ENCODE measurements around the gene PLXDC2. TPM values are rescaled to one million over a fixed set of nuclear protein-coding genes. Genes with fewer than 3 reads are reported as not detected.

Gene PLXDC2
- total RNA-seq, 5 donors from 2014 or later (not counting 1 experiment from before 2014, with no cell fraction given) = 0.49 to 1.1 (median 0.56) TPM

DNA sequence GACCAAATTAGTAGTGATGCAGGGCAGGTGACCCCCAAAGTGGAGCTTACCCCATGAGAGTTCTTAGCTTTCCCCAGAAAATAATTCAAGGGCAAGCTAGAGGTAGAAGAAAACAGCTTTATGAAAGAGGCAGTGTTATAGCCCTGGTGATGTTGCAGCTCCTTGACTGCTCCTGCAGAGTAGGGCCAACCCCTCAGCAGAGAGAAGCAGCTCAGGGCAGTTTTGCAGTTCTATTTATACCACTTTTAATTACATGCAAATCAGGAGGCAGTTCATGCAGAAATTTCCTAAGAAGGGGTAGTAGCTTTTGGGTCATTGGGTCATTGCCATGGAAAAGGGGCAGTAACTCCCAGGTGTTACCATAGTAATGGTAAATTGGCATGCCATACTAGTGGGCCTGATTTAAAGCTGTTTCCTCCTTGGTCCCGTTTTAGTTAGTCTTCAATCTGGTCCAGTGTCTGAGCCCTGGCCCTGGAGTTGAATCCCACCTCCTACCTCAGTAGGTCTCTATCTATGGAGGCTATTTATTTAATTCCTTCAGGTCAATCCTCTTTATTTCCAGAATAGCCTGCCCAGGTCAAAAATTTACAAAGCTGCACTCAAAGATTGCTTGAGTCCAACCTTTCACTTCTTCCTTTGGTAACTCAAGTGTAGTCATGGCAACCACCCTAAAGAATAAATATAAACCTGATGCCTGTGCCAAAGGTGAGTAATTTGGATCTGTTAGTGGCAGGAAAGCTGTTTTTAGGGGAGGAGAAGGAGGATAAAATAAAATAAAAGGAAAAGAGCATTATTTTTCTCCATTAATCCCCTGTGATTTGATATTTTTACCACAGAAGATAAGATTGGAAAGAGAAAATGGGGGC is 29.5 kb downstream of the PLXDC2 start:
- no peak for DNase-seq
- CTCF ChIA-PET = no interaction called here
- no peaks in the 10 kb centered on the region for H3K36me3 Mint-ChIP-seq
- peaks cover 0 to 11% (median 0%) of the 10 kb centered on the region in 3 donors for H3K9me3 Mint-ChIP-seq
- H3K36me3 ChIP-seq (ENCODE audit: control insufficient read depth in 2 of 2, extremely low read depth in 1 of 2, insufficient read depth in 1 of 2, low read length in 1 of 2) = no peaks in the 10 kb centered on the region
- ATAC-seq (replicated peaks in 1 of 4) = no peak
- no peak overlapping the region for H3K27ac Mint-ChIP-seq
- no CpG with 5 or more reads among the region's 1 CpG for WGBS (ENCODE audit: insufficient coverage)
- POLR2A ChIA-PET = no interaction called here
- no peak overlapping the region for H3K4me3 ChIP-seq (ENCODE audit: control insufficient read depth in 1 of 2, extremely low read depth in 1 of 2, low read length in 1 of 2)
- no peaks in the 10 kb centered on the region for H3K4me1 ChIP-seq (ENCODE audit: control insufficient read depth in 1 of 2, extremely low read depth in 1 of 2, insufficient read depth in 2 of 2, low read length in 2 of 2)
- no peaks in the 10 kb centered on the region for H3K27me3 Mint-ChIP-seq
- no peak overlapping the region for H3K27ac ChIP-seq (ENCODE audit: low read length)
- H3K9me3 ChIP-seq = no peaks in the 10 kb centered on the region
- H3K4me1 Mint-ChIP-seq = no peaks in the 10 kb centered on the region
- no peaks in the 10 kb centered on the region for H3K27me3 ChIP-seq (replicated peaks in 1 of 2; ENCODE audit: control insufficient read depth in 2 of 2, extremely low read depth in 1 of 2, insufficient read depth in 2 of 2, low read length in 1 of 2)
- no peak overlapping the region for H3K4me3 Mint-ChIP-seq

DNA sequence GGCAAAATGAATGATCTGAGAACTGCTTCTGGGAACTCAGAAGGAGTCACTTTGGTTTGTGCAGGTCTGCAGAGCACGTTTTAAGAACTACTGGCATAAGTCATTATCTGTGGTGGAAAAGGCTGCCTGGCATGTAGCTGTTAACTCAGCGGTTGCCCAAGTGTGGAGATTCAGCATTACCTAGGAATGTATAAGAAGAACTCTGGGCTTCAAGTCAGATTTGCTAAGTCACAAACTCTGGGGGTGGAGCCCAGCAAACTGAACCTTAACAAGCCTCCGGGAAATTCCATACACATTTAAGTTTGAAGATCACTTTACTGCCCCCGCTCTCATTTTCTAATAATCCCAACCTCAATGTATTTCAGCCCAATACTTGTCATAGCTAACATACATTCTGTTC is 31.1 kb downstream of the PLXDC2 start:
- no peak overlapping the region for H3K4me3 Mint-ChIP-seq
- no peaks in the 10 kb centered on the region for H3K4me1 Mint-ChIP-seq
- ChIA-PET POLR2A (no interaction called here), CTCF (no interaction called here)
- H3K4me3 ChIP-seq (ENCODE audit: control insufficient read depth in 1 of 2, extremely low read depth in 1 of 2, low read length in 1 of 2) = no peak overlapping the region
- no peaks in the 10 kb centered on the region for H3K4me1 ChIP-seq (ENCODE audit: control insufficient read depth in 1 of 2, extremely low read depth in 1 of 2, insufficient read depth in 2 of 2, low read length in 2 of 2)
- no peaks in the 10 kb centered on the region for H3K27me3 ChIP-seq (replicated peaks in 1 of 2; ENCODE audit: control insufficient read depth in 2 of 2, extremely low read depth in 1 of 2, insufficient read depth in 2 of 2, low read length in 1 of 2)
- no peaks in the 10 kb centered on the region for H3K27me3 Mint-ChIP-seq
- no peaks in the 10 kb centered on the region for H3K36me3 Mint-ChIP-seq
- no peak overlapping the region for H3K27ac ChIP-seq (ENCODE audit: low read length)
- H3K36me3 ChIP-seq (ENCODE audit: control insufficient read depth in 2 of 2, extremely low read depth in 1 of 2, insufficient read depth in 1 of 2, low read length in 1 of 2) = no peaks in the 10 kb centered on the region
- H3K9me3 ChIP-seq = no peaks in the 10 kb centered on the region
- peaks cover 0 to 11% (median 0%) of the 10 kb centered on the region in 3 donors for H3K9me3 Mint-ChIP-seq
- H3K27ac Mint-ChIP-seq = no peak overlapping the region
- WGBS (ENCODE audit: insufficient coverage) = 50% methylated on average over 1 of the region's 4 CpGs
- DNase-seq = no peak
- ATAC-seq (replicated peaks in 1 of 4) = no peak

DNA sequence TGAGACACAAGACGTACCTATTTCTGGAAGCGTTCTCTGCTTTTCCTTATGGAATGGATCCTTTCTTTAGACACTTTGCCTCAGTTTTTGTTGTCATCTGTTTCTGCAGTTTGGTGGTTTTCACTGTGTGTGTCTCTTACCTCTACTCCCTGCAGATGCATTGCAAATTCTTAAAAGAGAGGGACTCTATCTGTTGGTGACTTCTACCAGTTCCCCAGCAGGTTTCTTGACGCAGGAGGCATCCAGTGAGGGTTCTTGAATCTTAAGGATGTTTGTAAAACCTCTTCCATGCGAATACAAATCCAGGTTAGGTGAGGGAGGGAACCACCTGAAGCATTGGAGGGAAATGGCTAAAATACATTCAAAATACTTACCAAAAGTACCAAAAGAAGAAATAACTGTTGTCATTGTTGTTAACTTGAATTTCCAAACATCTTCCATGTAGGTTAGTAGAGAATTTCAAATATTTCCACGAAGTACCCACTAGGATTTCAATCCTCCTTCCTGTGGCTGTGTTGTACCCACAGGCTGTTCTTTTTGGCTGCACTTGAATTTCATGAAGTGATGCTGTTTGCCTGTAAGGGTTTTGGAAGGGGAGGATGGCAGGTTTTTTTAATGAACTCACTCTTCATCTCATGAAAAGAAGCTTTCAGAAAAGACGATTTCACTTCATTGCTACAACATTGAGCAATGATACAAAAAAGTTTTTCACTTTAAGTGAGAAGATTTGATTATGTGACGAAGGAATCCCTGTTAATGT is 32.2 kb downstream of the PLXDC2 start:
- H3K4me3 Mint-ChIP-seq = no peak overlapping the region
- no peak for DNase-seq
- 100% methylated on average over 1 of the region's 7 CpGs for WGBS (ENCODE audit: insufficient coverage)
- Histone ChIP-seq H3K9me3 (no peaks in the 10 kb centered on the region), H3K27me3 (replicated peaks in 1 of 2; ENCODE audit: control insufficient read depth in 2 of 2, extremely low read depth in 1 of 2, insufficient read depth in 2 of 2, low read length in 1 of 2) (no peaks in the 10 kb centered on the region), H3K4me3 (ENCODE audit: control insufficient read depth in 1 of 2, extremely low read depth in 1 of 2, low read length in 1 of 2) (no peak overlapping the region), H3K27ac (ENCODE audit: low read length) (no peak overlapping the region), H3K4me1 (ENCODE audit: control insufficient read depth in 1 of 2, extremely low read depth in 1 of 2, insufficient read depth in 2 of 2, low read length in 2 of 2) (no peaks in the 10 kb centered on the region), H3K36me3 (ENCODE audit: control insufficient read depth in 2 of 2, extremely low read depth in 1 of 2, insufficient read depth in 1 of 2, low read length in 1 of 2) (no peaks in the 10 kb centered on the region)
- H3K4me1 Mint-ChIP-seq = no peaks in the 10 kb centered on the region
- ATAC-seq (replicated peaks in 1 of 4) = no peak
- ChIA-PET POLR2A (interaction anchor here in 1 of 2 donors (0.6 kb wide), 1 partner anchor 9 kb away, joined by 8 read pairs; no protein-coding TSS in a partner anchor), CTCF (no interaction called here)
- no peaks in the 10 kb centered on the region for H3K36me3 Mint-ChIP-seq
- H3K27me3 Mint-ChIP-seq = no peaks in the 10 kb centered on the region
- H3K27ac Mint-ChIP-seq = no peak overlapping the region
- H3K9me3 Mint-ChIP-seq = peaks cover 0 to 11% (median 0%) of the 10 kb centered on the region in 3 donors

DNA sequence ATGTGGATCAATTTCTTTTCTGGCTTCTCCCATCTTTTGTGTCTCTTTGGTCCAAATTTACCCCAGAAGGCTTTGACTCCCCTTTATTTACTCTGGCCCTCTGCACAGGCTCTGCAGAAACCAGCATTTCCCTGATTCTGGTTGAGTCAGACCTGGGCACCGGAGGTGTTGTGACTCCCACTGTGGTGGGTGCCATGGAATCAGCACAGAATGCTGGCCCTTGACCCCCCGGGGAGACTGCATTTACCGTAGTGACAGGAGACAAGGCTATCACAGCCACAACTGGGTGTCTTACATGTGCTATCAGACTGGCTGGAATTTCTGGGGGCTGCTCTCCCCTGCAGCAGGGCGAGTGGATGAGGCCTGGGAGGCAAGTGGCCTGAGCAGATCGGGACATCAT is 37.6 kb downstream of the PLXDC2 start:
- Histone ChIP-seq H3K36me3 (ENCODE audit: control insufficient read depth in 2 of 2, extremely low read depth in 1 of 2, insufficient read depth in 1 of 2, low read length in 1 of 2) (no peaks in the 10 kb centered on the region), H3K27ac (ENCODE audit: low read length) (no peak overlapping the region), H3K9me3 (no peaks in the 10 kb centered on the region), H3K4me1 (ENCODE audit: control insufficient read depth in 1 of 2, extremely low read depth in 1 of 2, insufficient read depth in 2 of 2, low read length in 2 of 2) (no peaks in the 10 kb centered on the region), H3K27me3 (replicated peaks in 1 of 2; ENCODE audit: control insufficient read depth in 2 of 2, extremely low read depth in 1 of 2, insufficient read depth in 2 of 2, low read length in 1 of 2) (no peaks in the 10 kb centered on the region), H3K4me3 (ENCODE audit: control insufficient read depth in 1 of 2, extremely low read depth in 1 of 2, low read length in 1 of 2) (no peak overlapping the region)
- WGBS (ENCODE audit: insufficient coverage) = 94% methylated on average over 3 of the region's 5 CpGs
- peaks cover 0 to 5% (median 0%) of the 10 kb centered on the region in 3 donors for H3K9me3 Mint-ChIP-seq
- no peak for DNase-seq
- ATAC-seq (replicated peaks in 1 of 4) = no peak
- H3K4me3 Mint-ChIP-seq = no peak overlapping the region
- H3K4me1 Mint-ChIP-seq = no peaks in the 10 kb centered on the region
- H3K36me3 Mint-ChIP-seq = no peaks in the 10 kb centered on the region
- ChIA-PET POLR2A (no interaction called here), CTCF (no interaction called here)
- H3K27ac Mint-ChIP-seq = no peak overlapping the region
- H3K27me3 Mint-ChIP-seq = no peaks in the 10 kb centered on the region

DNA sequence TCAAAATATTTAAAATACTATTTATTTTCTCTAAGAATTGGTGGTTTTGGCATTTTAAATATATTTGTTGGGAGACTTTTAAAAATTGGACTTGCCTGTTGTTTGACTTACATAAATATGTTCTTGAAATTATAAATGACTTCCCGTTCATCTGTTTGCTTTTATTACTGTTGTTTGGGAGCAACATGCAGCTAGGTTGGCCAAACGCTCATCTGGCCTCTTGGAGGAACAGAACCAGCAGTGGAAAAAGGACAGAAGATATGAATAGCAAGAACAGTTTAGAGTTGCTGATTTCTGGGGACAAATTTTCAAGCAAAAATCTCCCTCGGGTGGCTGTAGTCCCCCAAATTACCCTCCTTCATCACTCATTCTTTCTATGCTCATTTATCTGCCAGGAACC is 41.6 kb downstream of the PLXDC2 start:
- Mint-ChIP-seq H3K4me3 (no peak overlapping the region), H3K27me3 (no peaks in the 10 kb centered on the region), H3K9me3 (peaks cover 0 to 16% (median 6%) of the 10 kb centered on the region in 3 donors), H3K36me3 (no peaks in the 10 kb centered on the region), H3K27ac (no peak overlapping the region), H3K4me1 (no peaks in the 10 kb centered on the region)
- H3K36me3 ChIP-seq (ENCODE audit: control insufficient read depth in 2 of 2, extremely low read depth in 1 of 2, insufficient read depth in 1 of 2, low read length in 1 of 2) = no peaks in the 10 kb centered on the region
- CTCF ChIA-PET = no interaction called here
- H3K4me3 ChIP-seq (ENCODE audit: control insufficient read depth in 1 of 2, extremely low read depth in 1 of 2, low read length in 1 of 2) = no peak overlapping the region
- no peaks in the 10 kb centered on the region for H3K4me1 ChIP-seq (ENCODE audit: control insufficient read depth in 1 of 2, extremely low read depth in 1 of 2, insufficient read depth in 2 of 2, low read length in 2 of 2)
- H3K9me3 ChIP-seq = no peaks in the 10 kb centered on the region
- WGBS (ENCODE audit: insufficient coverage) = 71% methylated on average over 2 of the region's 3 CpGs
- H3K27ac ChIP-seq (ENCODE audit: low read length) = no peak overlapping the region
- DNase-seq (no peak), ATAC-seq (replicated peaks in 1 of 4) (no peak)
- H3K27me3 ChIP-seq (replicated peaks in 1 of 2; ENCODE audit: control insufficient read depth in 2 of 2, extremely low read depth in 1 of 2, insufficient read depth in 2 of 2, low read length in 1 of 2) = no peaks in the 10 kb centered on the region
- POLR2A ChIA-PET = no interaction called here

DNA sequence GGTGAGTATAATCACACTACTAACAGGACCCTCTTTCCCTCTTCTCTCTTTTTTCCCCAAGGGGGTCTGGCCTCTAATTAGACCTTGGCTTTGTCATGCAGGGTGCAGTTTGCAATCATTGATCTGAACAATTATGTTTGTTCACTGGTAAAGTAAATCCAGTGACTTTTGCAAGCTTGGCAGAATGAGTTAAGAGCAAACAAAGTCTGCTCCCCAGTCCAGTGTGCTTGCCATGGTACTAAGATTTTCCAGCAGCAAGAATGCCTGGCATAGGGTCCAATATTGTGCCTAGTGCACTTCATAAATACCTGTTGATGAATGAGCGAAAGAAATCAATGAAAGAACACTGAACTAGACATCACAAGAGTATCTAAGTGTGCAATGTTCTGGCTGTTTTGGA is 43.9 kb downstream of the PLXDC2 start:
- Mint-ChIP-seq H3K4me3 (no peak overlapping the region), H3K9me3 (peaks cover 0 to 18% (median 10%) of the 10 kb centered on the region in 3 donors), H3K27me3 (no peaks in the 10 kb centered on the region), H3K27ac (no peak overlapping the region), H3K4me1 (no peaks in the 10 kb centered on the region), H3K36me3 (no peaks in the 10 kb centered on the region)
- WGBS (ENCODE audit: insufficient coverage) = no CpG with 5 or more reads among the region's 1 CpG
- ATAC-seq (replicated peaks in 1 of 4) (no peak), DNase-seq (no peak)
- Histone ChIP-seq H3K36me3 (ENCODE audit: control insufficient read depth in 2 of 2, extremely low read depth in 1 of 2, insufficient read depth in 1 of 2, low read length in 1 of 2) (no peaks in the 10 kb centered on the region), H3K27me3 (replicated peaks in 1 of 2; ENCODE audit: control insufficient read depth in 2 of 2, extremely low read depth in 1 of 2, insufficient read depth in 2 of 2, low read length in 1 of 2) (no peaks in the 10 kb centered on the region), H3K27ac (ENCODE audit: low read length) (no peak overlapping the region), H3K4me3 (ENCODE audit: control insufficient read depth in 1 of 2, extremely low read depth in 1 of 2, low read length in 1 of 2) (no peak overlapping the region), H3K4me1 (ENCODE audit: control insufficient read depth in 1 of 2, extremely low read depth in 1 of 2, insufficient read depth in 2 of 2, low read length in 2 of 2) (no peaks in the 10 kb centered on the region), H3K9me3 (no peaks in the 10 kb centered on the region)
- ChIA-PET CTCF (no interaction called here), POLR2A (no interaction called here)

Data from T-cell (primary cell).